ENCODE results near the gene TENT4B.
"Not testable (repeated sequence)": the region's sequence is repeated elsewhere in the genome, so short reads cannot be mapped to it uniquely, and the experiment has no call there.

DNA sequence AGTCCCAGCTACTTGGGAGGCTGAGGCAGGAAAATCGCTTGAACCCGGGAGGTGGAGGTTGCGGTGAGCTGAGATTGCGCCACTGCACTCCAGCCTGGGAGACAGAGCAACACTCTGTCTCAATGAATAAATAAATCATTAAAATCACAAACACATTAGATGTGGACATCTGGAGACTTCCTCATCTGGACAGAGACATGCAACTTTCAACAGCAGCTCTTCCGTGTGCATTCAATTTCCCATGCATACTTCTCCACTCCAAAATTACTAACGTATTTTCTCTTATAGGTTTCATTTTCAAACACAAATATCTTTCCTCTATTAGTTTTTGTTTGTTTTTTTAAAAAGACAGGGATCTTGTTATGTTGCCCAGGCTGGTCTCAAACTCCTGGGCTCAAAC is 89.9 kb downstream of the TENT4B start:
- TF ChIP-seq, protein P1, sequence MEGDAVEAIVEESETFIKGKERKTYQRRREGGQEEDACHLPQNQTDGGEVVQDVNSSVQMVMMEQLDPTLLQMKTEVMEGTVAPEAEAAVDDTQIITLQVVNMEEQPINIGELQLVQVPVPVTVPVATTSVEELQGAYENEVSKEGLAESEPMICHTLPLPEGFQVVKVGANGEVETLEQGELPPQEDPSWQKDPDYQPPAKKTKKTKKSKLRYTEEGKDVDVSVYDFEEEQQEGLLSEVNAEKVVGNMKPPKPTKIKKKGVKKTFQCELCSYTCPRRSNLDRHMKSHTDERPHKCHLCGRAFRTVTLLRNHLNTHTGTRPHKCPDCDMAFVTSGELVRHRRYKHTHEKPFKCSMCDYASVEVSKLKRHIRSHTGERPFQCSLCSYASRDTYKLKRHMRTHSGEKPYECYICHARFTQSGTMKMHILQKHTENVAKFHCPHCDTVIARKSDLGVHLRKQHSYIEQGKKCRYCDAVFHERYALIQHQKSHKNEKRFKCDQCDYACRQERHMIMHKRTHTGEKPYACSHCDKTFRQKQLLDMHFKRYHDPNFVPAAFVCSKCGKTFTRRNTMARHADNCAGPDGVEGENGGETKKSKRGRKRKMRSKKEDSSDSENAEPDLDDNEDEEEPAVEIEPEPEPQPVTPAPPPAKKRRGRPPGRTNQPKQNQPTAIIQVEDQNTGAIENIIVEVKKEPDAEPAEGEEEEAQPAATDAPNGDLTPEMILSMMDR (IDR thresholded peaks at IDR 0.05) = not testable (repeated sequence)
- TF ChIP-seq FOXJ3 (CRISPR knock-in tag; IDR thresholded peaks at IDR 0.05); SIN3A (IDR thresholded peaks at IDR 0.05; ENCODE audit: borderline replicate concordance, low read depth, low read length): not testable (repeated sequence)

All from SK-N-SH (cell line).